OCI-LY3 (cell line): ENCODE data around the gene CABP1.

Experiments
- H2AFZ ChIP-seq: fragments of 200-600, 300-600 bp; shearing (Covaris generic); 2 replicates; pipeline ENCODE4 v1.6.0; 2014; ENCODE audit warnings: antibody characterized with exemption, low read depth, low read length
- H3K27ac ChIP-seq: fragments of 200-600, 300-600 bp; sonication (generic); 2 replicates; pipeline ENCODE4 v1.5.1; 2014; ENCODE audit warnings: mild to moderate bottlenecking, low read length, moderate library complexity, mixed read lengths
- H3K27me3 ChIP-seq: fragments of 200-600, 300-600 bp; sonication (generic); 2 replicates; pipeline ENCODE4 v1.6.1; 2014; ENCODE audit warnings: low read depth, low read length, mixed read lengths
- H3K36me3 ChIP-seq: fragments of 200-600, 300-600 bp; sonication (generic); replicated peaks from 2 replicates; pipeline ENCODE3; 2014; ENCODE audit warnings: low read depth, low read length, mixed read lengths
- H3K4me1 ChIP-seq: fragments of 300-600, 200-600 bp; sonication (generic); 2 replicates; pipeline ENCODE4 v1.6.1; 2014; ENCODE audit warnings: low read length, mixed read lengths
- H3K4me2 ChIP-seq: fragments of 200-600, 300-600 bp; sonication (generic); 2 replicates; pipeline ENCODE4 v1.6.1; 2014; ENCODE audit warnings: low read length, mixed read lengths
- H3K4me3 ChIP-seq: fragments of 300-600, 200-600 bp; sonication (generic); 2 replicates; pipeline ENCODE4 v1.5.1; 2014; ENCODE audit warnings: antibody characterized with exemption, mild to moderate bottlenecking, low read length, moderate library complexity
- H3K79me2 ChIP-seq: fragments of 300-600, 200-600 bp; shearing (Covaris generic); 2 replicates; pipeline ENCODE4 v1.6.1; 2014; ENCODE audit warnings: mild to moderate bottlenecking, low read length, mixed read lengths
- H3K9ac ChIP-seq: fragments of 300-600, 200-600 bp; shearing (Covaris generic); 2 replicates; pipeline ENCODE4 v1.6.0; 2014; ENCODE audit warnings: mild to moderate bottlenecking, low read length, moderate library complexity
- H3K9me3 ChIP-seq: fragments of 200-600, 300-600 bp; shearing (Covaris generic); 2 replicates; pipeline ENCODE4 v1.6.1; 2014; ENCODE audit warnings: low read length, mixed read lengths; ENCODE audit not compliant: insufficient read depth
- H4K20me1 ChIP-seq: fragments of 200-600, 300-600 bp; sonication (generic); 2 replicates; pipeline ENCODE4 v1.6.1; 2016; ENCODE audit warnings: low read length, mixed read lengths; ENCODE audit not compliant: insufficient read depth
- CTCF ChIP-seq: fragments of 200-600, 300-600 bp; sonication (generic); IDR thresholded peaks from 2 replicates; pipeline ENCODE4 v1.5.1; 2014; ENCODE audit warnings: antibody characterized with exemption, low read length, low read depth
- EZH2phosphoT487 ChIP-seq: fragments of 200-600 bp; shearing (Covaris generic); IDR thresholded peaks from 2 replicates; pipeline ENCODE4 v1.6.1; 2018; ENCODE audit warnings: antibody characterized with exemption, mixed run types, low read depth

The CABP1 gene

DNA sequence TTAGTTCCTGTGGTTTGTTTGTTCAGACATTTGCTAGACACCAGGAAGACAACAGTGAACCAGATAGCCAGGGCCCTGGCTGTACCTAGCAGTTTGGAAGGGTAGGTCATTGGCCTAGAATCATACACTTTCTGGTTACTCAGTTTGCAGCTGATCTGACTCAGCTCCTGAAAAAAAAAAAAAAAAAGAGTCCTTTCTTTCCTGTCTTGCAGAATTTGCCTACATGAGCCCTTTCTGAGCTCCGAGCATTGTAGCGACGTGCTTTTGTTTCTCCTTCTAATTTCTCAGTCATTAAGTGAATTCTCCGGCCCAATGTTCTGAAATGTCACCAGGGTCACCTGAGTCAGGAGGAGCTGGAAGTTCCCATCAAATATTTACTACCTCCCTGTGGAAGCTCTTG lies 2.4 kb downstream of the CABP1 start:
- TF ChIP-seq EZH2phosphoT487 (no peak), CTCF (no peak)
- Histone ChIP-seq H3K79me2 (no peaks in the 10 kb centered on the region), H4K20me1 (no peaks in the 10 kb centered on the region), H2AFZ (no peak overlapping the region), H3K27me3 (peaks cover 12% of the 10 kb centered on the region), H3K36me3 (no peaks in the 10 kb centered on the region), H3K4me1 (peaks cover 15% of the 10 kb centered on the region), H3K4me2 (no peak overlapping the region), H3K27ac (no peak overlapping the region), H3K9me3 (no peaks in the 10 kb centered on the region), H3K4me3 (no peak overlapping the region), H3K9ac (no peak overlapping the region)

- Histone ChIP-seq H3K9ac (no peak overlapping the region), H3K4me2 (no peak overlapping the region), H3K36me3 (no peaks in the 10 kb centered on the region), H3K9me3 (no peaks in the 10 kb centered on the region), H4K20me1 (no peaks in the 10 kb centered on the region), H2AFZ (no peak overlapping the region), H3K27ac (no peak overlapping the region), H3K4me3 (no peak overlapping the region), H3K4me1 (peaks cover 22% of the 10 kb centered on the region), H3K27me3 (peaks cover 17% of the 10 kb centered on the region), H3K79me2 (no peaks in the 10 kb centered on the region)
- TF ChIP-seq CTCF (no peak), EZH2phosphoT487 (no peak)
These were observed 3.1 kb downstream of the CABP1 start for GRCh38 chr12:120643574-120643973.

DNA sequence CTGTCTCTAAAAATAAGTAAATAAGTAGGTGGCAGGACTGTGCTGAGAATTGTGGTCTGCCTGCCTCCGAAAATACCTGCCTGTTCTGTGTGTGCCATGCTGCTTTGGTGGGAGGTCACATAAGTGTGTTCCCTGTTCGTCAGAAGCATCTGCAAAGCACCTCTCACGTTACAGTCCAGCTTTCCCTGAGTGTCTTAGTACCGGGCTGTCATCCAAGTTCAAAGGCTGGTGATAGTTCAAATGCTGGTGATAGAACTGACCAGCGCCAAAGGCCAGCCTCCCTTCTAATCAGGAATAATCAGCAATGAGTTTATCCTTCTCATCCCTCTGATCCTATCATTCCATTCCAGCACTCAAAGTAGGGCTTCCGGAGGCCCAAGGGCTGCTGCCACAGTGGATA lies 5.6 kb downstream of the CABP1 start:
- H3K79me2 ChIP-seq, result no peaks in the 10 kb centered on the region
- no peak overlapping the region for H3K4me3 ChIP-seq
- H3K36me3 ChIP-seq, result no peaks in the 10 kb centered on the region
- H3K9me3 ChIP-seq, result no peaks in the 10 kb centered on the region
- H3K4me1 ChIP-seq, result peaks cover 29% of the 10 kb centered on the region
- H2AFZ ChIP-seq, result no peak overlapping the region
- H3K27ac ChIP-seq, result no peak overlapping the region
- TF ChIP-seq EZH2phosphoT487 (no peak), CTCF (no peak)
- H4K20me1 ChIP-seq, result no peaks in the 10 kb centered on the region
- H3K4me2 ChIP-seq, result no peak overlapping the region
- H3K9ac ChIP-seq, result no peak overlapping the region
- peaks cover 34% of the 10 kb centered on the region for H3K27me3 ChIP-seq

DNA sequence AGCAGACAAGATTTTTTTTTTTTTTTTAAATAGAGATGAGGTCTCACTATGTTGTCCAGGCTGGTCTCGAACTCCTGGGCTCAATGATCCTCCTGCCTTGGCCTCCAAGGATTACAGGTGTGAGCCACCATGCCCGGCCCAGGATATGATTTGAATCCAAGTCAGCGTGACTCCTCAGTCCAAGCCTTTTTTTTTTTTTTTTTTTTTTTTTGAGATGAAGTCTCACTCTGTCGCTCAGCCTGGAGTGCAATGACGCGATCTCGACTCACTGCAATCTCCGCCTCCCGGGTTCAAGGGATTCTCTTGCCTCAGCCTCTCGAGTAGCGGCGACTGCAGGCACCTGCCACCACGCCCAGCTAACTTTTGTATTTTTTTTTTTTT lies 6.9 kb downstream of the CABP1 start:
- H3K4me3 ChIP-seq, result no peak overlapping the region
- H3K4me2 ChIP-seq, result peak overlapping the region; percentile 70
- H3K79me2 ChIP-seq, result no peaks in the 10 kb centered on the region
- no peaks in the 10 kb centered on the region for H3K36me3 ChIP-seq
- H2AFZ ChIP-seq, result no peak overlapping the region
- H3K9ac ChIP-seq, result no peak overlapping the region
- H3K4me1 ChIP-seq, result peaks cover 23% of the 10 kb centered on the region
- H3K27ac ChIP-seq, result no peak overlapping the region
- no peaks in the 10 kb centered on the region for H4K20me1 ChIP-seq
- H3K9me3 ChIP-seq, result no peaks in the 10 kb centered on the region
- peaks cover 37% of the 10 kb centered on the region for H3K27me3 ChIP-seq
- TF ChIP-seq EZH2phosphoT487 (no peak), CTCF (no peak)
